ENCODE data around the gene CCNL2. TPM values are rescaled to one million over a fixed set of nuclear protein-coding genes. Genes with fewer than 3 reads are reported as not detected.

The CCNL2 gene
- polyA plus RNA-seq, 4 donors: 232 to 273 (median 238) TPM

Other genes starting within 250 kb of the CCNL2 start
- under 1 TPM; 0.33 to 0.83 (median 0.63) TPM for gene TTLL10, start 225.5 kb downstream of the CCNL2 start, polyA plus RNA-seq (ENCODE audit: insufficient read length in 4 of 4)
- gene TNFRSF18, start 192.7 kb downstream of the CCNL2 start, polyA plus RNA-seq (ENCODE audit: insufficient read length in 4 of 4): 1 to 10 TPM in 1 of 4 donors, under 1 TPM in 2, not detected in 1; 0.29 to 1.1 (median 0.67) TPM
- 1 to 10 TPM; 1.6 to 2.5 (median 2.2) TPM for gene TNFRSF4, start 185.2 kb downstream of the CCNL2 start, polyA plus RNA-seq (ENCODE audit: insufficient read length in 4 of 4)
- gene SDF4, start 167.3 kb downstream of the CCNL2 start, polyA plus RNA-seq (ENCODE audit: insufficient read length in 4 of 4): 100 to 1,000 TPM; 115 to 137 (median 133) TPM
- 10 to 100 TPM; 18.0 to 28.4 (median 20.6) TPM for gene B3GALT6, start 167.1 kb downstream of the CCNL2 start, polyA plus RNA-seq (ENCODE audit: insufficient read length in 4 of 4)
- gene C1QTNF12, start 152.6 kb downstream of the CCNL2 start, polyA plus RNA-seq (ENCODE audit: insufficient read length in 4 of 4): 10 to 100 TPM in 2 of 4 donors, 1 to 10 TPM in 2; 9.0 to 20.6 (median 9.9) TPM
- 10 to 100 TPM; 47.7 to 57.5 (median 52.6) TPM for gene UBE2J2, start 125.5 kb downstream of the CCNL2 start, polyA plus RNA-seq (ENCODE audit: insufficient read length in 4 of 4)
- gene SCNN1D, start 118.9 kb downstream of the CCNL2 start, polyA plus RNA-seq (ENCODE audit: insufficient read length in 4 of 4): 1 to 10 TPM; 4.2 to 8.5 (median 4.9) TPM
- gene ACAP3, start 91.4 kb downstream of the CCNL2 start, polyA plus RNA-seq (ENCODE audit: insufficient read length in 4 of 4): 10 to 100 TPM; 21.7 to 38.7 (median 24.4) TPM
- gene PUSL1, start 90.7 kb downstream of the CCNL2 start, polyA plus RNA-seq (ENCODE audit: insufficient read length in 4 of 4): 10 to 100 TPM in 1 of 4 donors, 1 to 10 TPM in 3; 6.5 to 12.2 (median 7.2) TPM
- 100 to 1,000 TPM; 104 to 117 (median 110) TPM for gene INTS11, start 74.7 kb downstream of the CCNL2 start, polyA plus RNA-seq (ENCODE audit: insufficient read length in 4 of 4)
- 10 to 100 TPM; 11.6 to 20.7 (median 14.5) TPM for gene CPTP, start 74.5 kb downstream of the CCNL2 start, polyA plus RNA-seq (ENCODE audit: insufficient read length in 4 of 4)
- gene TAS1R3, start 68.1 kb downstream of the CCNL2 start, polyA plus RNA-seq (ENCODE audit: insufficient read length in 4 of 4): under 1 TPM; 0.22 to 0.56 (median 0.33) TPM
- gene DVL1, start 49.9 kb downstream of the CCNL2 start, polyA plus RNA-seq (ENCODE audit: insufficient read length in 4 of 4): 10 to 100 TPM; 27.0 to 56.4 (median 28.5) TPM
- gene MXRA8, start 40.8 kb downstream of the CCNL2 start, polyA plus RNA-seq (ENCODE audit: insufficient read length in 4 of 4): 100 to 1,000 TPM; 177 to 242 (median 190) TPM
- 100 to 1,000 TPM in 1 of 4 donors, 10 to 100 TPM in 3; 63.0 to 110 (median 64.3) TPM for gene AURKAIP1, start 24.1 kb downstream of the CCNL2 start, polyA plus RNA-seq (ENCODE audit: insufficient read length in 4 of 4)
- gene MRPL20, start 8.0 kb upstream of the CCNL2 start, polyA plus RNA-seq (ENCODE audit: insufficient read length in 4 of 4): 100 to 1,000 TPM; 110 to 137 (median 115) TPM
- gene ANKRD65, start 21.9 kb upstream of the CCNL2 start, polyA plus RNA-seq (ENCODE audit: insufficient read length in 4 of 4): 10 to 100 TPM in 2 of 4 donors, 1 to 10 TPM in 2; 6.6 to 19.9 (median 11.9) TPM
- 10 to 100 TPM; 53.9 to 92.3 (median 63.1) TPM for gene VWA1, start 36.4 kb upstream of the CCNL2 start, polyA plus RNA-seq (ENCODE audit: insufficient read length in 4 of 4)
- 1 to 10 TPM; 1.4 to 3.1 (median 3.1) TPM for gene ATAD3C, start 50.4 kb upstream of the CCNL2 start, polyA plus RNA-seq (ENCODE audit: insufficient read length in 4 of 4)
- 10 to 100 TPM in 2 of 4 donors, 1 to 10 TPM in 2; 9.1 to 15.9 (median 12.4) TPM for gene ATAD3B, start 72.4 kb upstream of the CCNL2 start, polyA plus RNA-seq (ENCODE audit: insufficient read length in 4 of 4)
- gene ATAD3A, start 112.8 kb upstream of the CCNL2 start, polyA plus RNA-seq (ENCODE audit: insufficient read length in 4 of 4): 10 to 100 TPM; 20.2 to 25.6 (median 21.4) TPM
- 1 to 10 TPM; 4.4 to 9.2 (median 4.9) TPM for gene TMEM240, start 141.3 kb upstream of the CCNL2 start, polyA plus RNA-seq (ENCODE audit: insufficient read length in 4 of 4)
- 10 to 100 TPM; 86.8 to 95.0 (median 91.0) TPM for gene SSU72, start 175.5 kb upstream of the CCNL2 start, polyA plus RNA-seq (ENCODE audit: insufficient read length in 4 of 4)
- 1 to 10 TPM; 1.5 to 4.5 (median 2.6) TPM for gene FNDC10, start 200.8 kb upstream of the CCNL2 start, polyA plus RNA-seq (ENCODE audit: insufficient read length in 4 of 4)
- gene MIB2, start 216.2 kb upstream of the CCNL2 start, polyA plus RNA-seq (ENCODE audit: insufficient read length in 4 of 4): 10 to 100 TPM; 32.2 to 63.4 (median 38.2) TPM
- 10 to 100 TPM; 16.9 to 38.6 (median 21.7) TPM for gene MMP23B, start 232.8 kb upstream of the CCNL2 start, polyA plus RNA-seq (ENCODE audit: insufficient read length in 4 of 4)

Measured in right renal pelvis (tissue), 4 donors.